Right ventricle myocardium inferior (tissue), 1 donor: Measurements from ENCODE around the gene IFT122. TPM values are rescaled to one million over a fixed set of nuclear protein-coding genes. Genes with fewer than 3 reads are reported as not detected.

ENCODE experiments used
- total RNA-seq: library from RNA; stranded (reverse); fragmentation: NEBNext Ultra II Directional; extraction: Animal tissue kit (Norgen Biotek cat#: 25700); gene quantifications from one replicate; pipeline ENCODE4 v1.2.1, GENCODE V29; 2021
- donor health status: DM: no; HTN: yes; CAD: no; lungs with severe emphysema.

IFT122 gene
- total RNA-seq, 1 donor from 2014 or later: 19.7 TPM

Other genes with a start within 250 kb of the IFT122 start
- gene COPG1, start 190.6 kb upstream of the IFT122 start, total RNA-seq: 83.9 TPM
- 42.3 TPM for gene HMCES, start 161.4 kb upstream of the IFT122 start, total RNA-seq
- gene EFCAB12, start 11.6 kb upstream of the IFT122 start, total RNA-seq: not detected
- gene MBD4, start 276 bp upstream of the IFT122 start, total RNA-seq: 20.2 TPM
- gene RHO, start 88.4 kb downstream of the IFT122 start, total RNA-seq: not detected
- gene H1-8, start 103.0 kb downstream of the IFT122 start, total RNA-seq: not detected
- 66.3 TPM for gene PLXND1, start 166.5 kb downstream of the IFT122 start, total RNA-seq